A673 (cell line): ENCODE measurements around the gene SDK1. TPM values are rescaled to one million over a fixed set of nuclear protein-coding genes. Genes with fewer than 3 reads are reported as not detected.

Experiments used
- BruUV-seq: library from RNA; stranded (reverse); fragments of 400-500 nt; replicated peaks from 2 replicates; lab custom pipeline; 2021; lab: Mats Ljungman, UMichigan
- CTCF ChIA-PET: fragments of 300-600 bp; sonication (Branson Sonifier 250); formaldehyde crosslinking; loops from one replicate; lab custom pipeline; 2022; ENCODE audit warnings: antibody characterized with exemption; lab: Charles Lee
- POLR2A ChIA-PET: fragments of 300-600 bp; sonication (Branson Sonifier 250); formaldehyde crosslinking; loops from one replicate; lab custom pipeline; 2022; ENCODE audit warnings: antibody characterized with exemption; ENCODE audit not compliant: low non-redundant PET; lab: Charles Lee
- DNase-seq: peaks from one replicate; pipeline ENCODE4 v3.0.0-alpha.2; 2015; ENCODE audit warnings: low spot score
- H3K27ac ChIP-seq: fragments of 200-600 bp; sonication (generic); 2 replicates; pipeline ENCODE4 v1.5.1; 2016; ENCODE audit warnings: mixed run types, low read depth, mild to moderate bottlenecking, mixed read lengths, antibody characterized with exemption, low read length; ENCODE audit not compliant: poor library complexity, severe bottlenecking
- H3K27me3 ChIP-seq: fragments of 200-600 bp; sonication (generic); replicated peaks from 2 replicates; pipeline ENCODE4 v1.6.1; 2017; ENCODE audit warnings: mixed run types, low read depth, mild to moderate bottlenecking, mixed read lengths, antibody characterized with exemption, low read length; ENCODE audit not compliant: insufficient read depth, poor library complexity
- H3K36me3 ChIP-seq: fragments of 200-600 bp; sonication (generic); 2 replicates; pipeline ENCODE4 v1.6.1; 2016; ENCODE audit warnings: mixed run types, mild to moderate bottlenecking, mixed read lengths, antibody characterized with exemption, low read length; ENCODE audit not compliant: insufficient read depth, poor library complexity, severe bottlenecking
- H3K4me1 ChIP-seq: fragments of 200-600 bp; sonication (generic); 2 replicates; pipeline ENCODE4 v1.6.1; 2017; ENCODE audit warnings: mixed run types, mild to moderate bottlenecking, mixed read lengths, antibody characterized with exemption, low read length; ENCODE audit not compliant: insufficient read depth, poor library complexity, severe bottlenecking
- H3K4me3 ChIP-seq: fragments of 200-600 bp; sonication (generic); 2 replicates; pipeline ENCODE4 v1.5.1; 2016; ENCODE audit warnings: low read depth, mixed run types, mild to moderate bottlenecking, mixed read lengths, low read length; ENCODE audit not compliant: poor library complexity, severe bottlenecking
- H3K9me3 ChIP-seq: fragments of 200-600 bp; sonication (generic); 2 replicates; pipeline ENCODE4 v1.6.1; 2016; ENCODE audit warnings: mixed run types, low read depth, mild to moderate bottlenecking, mixed read lengths, antibody characterized with exemption, low read length; ENCODE audit not compliant: poor library complexity, severe bottlenecking
- EZH2 ChIP-seq: fragments of 200-600 bp; sonication (generic); IDR thresholded peaks from 2 replicates; pipeline ENCODE4 v1.6.1; 2017; ENCODE audit warnings: borderline replicate concordance, low read depth, mild to moderate bottlenecking, mixed read lengths, antibody characterized with exemption, low read length; ENCODE audit not compliant: poor library complexity, severe bottlenecking
- intact Hi-C: fragments of 100-400 bp; cut with micrococcal nuclease; formaldehyde crosslinking; loops from one replicate; pipeline ENCODE4 v1.10.0; 2022; ENCODE audit not compliant: unreplicated experiment
- total RNA-seq: library from RNA; stranded (reverse); gene quantifications from 2 replicates; pipeline ENCODE4 v1.2.3, GENCODE V29; 2021
- TF ChIP-seq, protein P1 (sequence below): fragments of 300-800, 200-600 bp; sonication (generic); conservative IDR thresholded peaks from 2 replicates; pipeline ENCODE4 v1.5.1; 2017; ENCODE audit warnings: low read depth, mild to moderate bottlenecking, antibody characterized with exemption, low read length, moderate library complexity, mixed read lengths

The SDK1 gene
- total RNA-seq, 1 experiment from 2014 or later, result 14.7 TPM

DNA sequence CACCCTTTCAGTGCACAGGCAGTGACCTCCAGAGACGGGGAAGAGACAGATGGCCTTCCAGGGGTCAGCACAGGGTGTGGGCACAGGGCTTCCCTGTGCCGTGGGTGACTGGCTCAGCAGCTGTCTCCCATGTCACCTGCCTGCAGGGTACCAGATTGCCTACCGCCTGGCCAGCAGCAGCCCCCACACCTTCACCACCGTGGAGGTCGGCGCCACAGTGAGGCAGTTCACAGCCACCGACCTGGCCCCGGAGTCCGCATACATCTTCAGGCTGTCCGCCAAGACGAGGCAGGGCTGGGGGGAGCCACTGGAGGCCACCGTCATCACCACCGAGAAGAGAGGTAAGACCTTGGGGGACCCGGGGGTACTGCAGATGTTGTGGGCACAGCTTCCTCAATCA, 844.5 kb downstream of the SDK1 start:
- intact Hi-C loops, result no loop called here
- H3K36me3 ChIP-seq, result no peaks in the 10 kb centered on the region
- TF ChIP-seq, protein P1, sequence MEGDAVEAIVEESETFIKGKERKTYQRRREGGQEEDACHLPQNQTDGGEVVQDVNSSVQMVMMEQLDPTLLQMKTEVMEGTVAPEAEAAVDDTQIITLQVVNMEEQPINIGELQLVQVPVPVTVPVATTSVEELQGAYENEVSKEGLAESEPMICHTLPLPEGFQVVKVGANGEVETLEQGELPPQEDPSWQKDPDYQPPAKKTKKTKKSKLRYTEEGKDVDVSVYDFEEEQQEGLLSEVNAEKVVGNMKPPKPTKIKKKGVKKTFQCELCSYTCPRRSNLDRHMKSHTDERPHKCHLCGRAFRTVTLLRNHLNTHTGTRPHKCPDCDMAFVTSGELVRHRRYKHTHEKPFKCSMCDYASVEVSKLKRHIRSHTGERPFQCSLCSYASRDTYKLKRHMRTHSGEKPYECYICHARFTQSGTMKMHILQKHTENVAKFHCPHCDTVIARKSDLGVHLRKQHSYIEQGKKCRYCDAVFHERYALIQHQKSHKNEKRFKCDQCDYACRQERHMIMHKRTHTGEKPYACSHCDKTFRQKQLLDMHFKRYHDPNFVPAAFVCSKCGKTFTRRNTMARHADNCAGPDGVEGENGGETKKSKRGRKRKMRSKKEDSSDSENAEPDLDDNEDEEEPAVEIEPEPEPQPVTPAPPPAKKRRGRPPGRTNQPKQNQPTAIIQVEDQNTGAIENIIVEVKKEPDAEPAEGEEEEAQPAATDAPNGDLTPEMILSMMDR, result no peak
- no peak for TF ChIP-seq EZH2
- DNase-seq, result no peak
- POLR2A ChIA-PET, result no interaction called here
- no peak overlapping the region for H3K4me3 ChIP-seq
- no TSS peak for BruUV-seq
- H3K27me3 ChIP-seq, result no peaks in the 10 kb centered on the region
- H3K4me1 ChIP-seq, result no peaks in the 10 kb centered on the region
- CTCF ChIA-PET, result no interaction called here
- H3K9me3 ChIP-seq, result no peaks in the 10 kb centered on the region
- no peak overlapping the region for H3K27ac ChIP-seq

DNA sequence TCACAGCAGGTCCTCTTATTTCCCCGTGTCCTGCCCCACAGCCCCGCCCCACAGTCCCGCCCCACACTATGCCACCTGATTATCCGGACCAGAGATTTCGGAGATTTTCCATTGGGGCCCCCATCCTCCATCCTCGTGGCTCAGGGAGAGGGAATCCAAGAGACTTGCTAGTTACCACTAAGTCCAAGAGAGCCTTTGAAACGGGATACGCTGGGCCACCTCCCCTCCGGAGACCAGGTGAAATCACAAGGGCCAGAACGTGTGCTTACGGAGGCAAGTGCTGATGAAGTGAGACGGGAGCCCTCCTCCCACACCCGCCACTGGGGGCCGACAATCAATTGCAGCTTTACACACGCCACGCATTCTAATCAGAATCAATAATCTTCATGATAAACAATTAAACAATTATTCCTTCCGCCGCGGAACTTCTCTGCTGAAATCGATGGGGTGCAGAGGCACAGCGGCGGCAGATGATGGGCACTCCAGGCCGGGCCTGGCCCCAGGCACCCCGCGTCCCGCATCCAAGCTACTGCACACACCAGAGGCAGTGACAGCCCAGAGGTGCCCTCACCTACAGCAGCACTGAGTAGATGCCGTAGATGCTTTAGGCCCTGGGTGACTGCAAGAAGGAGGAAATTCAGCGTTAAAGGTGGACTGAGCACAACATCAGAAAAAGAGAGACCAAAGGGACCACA, 847.0 kb downstream of the SDK1 start:
- intact Hi-C loops, result no loop called here
- BruUV-seq, result no TSS peak
- TF ChIP-seq, protein P1, result no peak
- no peak for TF ChIP-seq EZH2
- Histone ChIP-seq H3K4me3 (no peak overlapping the region), H3K27ac (no peak overlapping the region), H3K36me3 (no peaks in the 10 kb centered on the region), H3K4me1 (no peaks in the 10 kb centered on the region), H3K27me3 (no peaks in the 10 kb centered on the region), H3K9me3 (no peaks in the 10 kb centered on the region)
- ChIA-PET POLR2A (no interaction called here), CTCF (no interaction called here)
- no peak for DNase-seq

DNA sequence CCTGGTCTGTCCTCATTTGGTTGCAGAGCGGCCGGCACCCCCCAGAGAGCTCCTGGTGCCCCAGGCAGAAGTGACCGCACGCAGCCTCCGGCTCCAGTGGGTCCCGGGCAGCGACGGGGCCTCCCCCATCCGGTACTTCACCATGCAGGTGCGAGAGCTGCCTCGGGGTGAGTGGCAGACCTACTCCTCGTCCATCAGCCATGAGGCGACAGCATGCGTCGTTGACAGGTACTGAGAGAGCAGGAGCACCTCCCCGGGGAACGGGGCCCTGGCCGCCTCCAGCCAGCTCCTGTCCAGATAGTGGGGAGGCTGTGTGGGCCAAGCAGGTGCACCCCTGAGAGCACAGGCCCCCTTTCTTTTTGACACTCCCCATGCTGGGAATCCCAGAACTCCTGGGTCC, 848.2 kb downstream of the SDK1 start:
- no TSS peak for BruUV-seq
- Histone ChIP-seq H3K4me3 (no peak overlapping the region), H3K9me3 (no peaks in the 10 kb centered on the region), H3K27me3 (no peaks in the 10 kb centered on the region), H3K27ac (no peak overlapping the region), H3K36me3 (no peaks in the 10 kb centered on the region), H3K4me1 (no peaks in the 10 kb centered on the region)
- CTCF ChIA-PET, result no interaction called here
- intact Hi-C loops, result no loop called here
- POLR2A ChIA-PET, result no interaction called here
- no peak for TF ChIP-seq EZH2
- TF ChIP-seq, protein P1, result no peak
- DNase-seq, result no peak
